Measurements from ENCODE around the gene OXLD1.

OXLD1 gene

GRCh38 chr17:81706757-81707624 lies 40.6 kb upstream of the OXLD1 start:
- no CpG with 5 or more reads among the region's 54 CpGs for WGBS (ENCODE audit: extremely low coverage, insufficient coverage, low lambda C conversion rate)
- Histone ChIP-seq H3K27ac (ENCODE audit: low read depth, low read length) (no peak overlapping the region), H2BK15ac (replicated peaks; ENCODE audit: low read depth) (no peak overlapping the region), H4K5ac (ENCODE audit: low read length) (no peak overlapping the region), H2BK5ac (ENCODE audit: low read length) (no peak overlapping the region), H3K23ac (ENCODE audit: low read length) (no peak overlapping the region), H3K4me3 (ENCODE audit: low read length) (no peak overlapping the region), H2AK5ac (ENCODE audit: low read length) (no peak overlapping the region), H3K4me2 (ENCODE audit: low read length) (no peak overlapping the region), H3K27me3 (ENCODE audit: insufficient read depth, low read length, poor library complexity) (no peaks in the 10 kb centered on the region), H4K8ac (ENCODE audit: low read depth, low read length) (no peak overlapping the region), H2BK120ac (ENCODE audit: low read depth, low read length) (no peak overlapping the region), H3K79me1 (ENCODE audit: low read length) (peaks cover 8% of the 10 kb centered on the region), H3K4me1 (ENCODE audit: control insufficient read depth, low read depth, low read length) (peaks cover 4% of the 10 kb centered on the region), H3K4ac (ENCODE audit: low read depth, low read length) (no peak overlapping the region), H3K56ac (ENCODE audit: low read length) (no peak overlapping the region), H3K79me2 (ENCODE audit: control insufficient read depth, insufficient read depth, low read length) (peaks cover 22% of the 10 kb centered on the region), H3K18ac (ENCODE audit: low read length) (no peak overlapping the region), H3K9ac (ENCODE audit: low read length) (no peak overlapping the region), H3K36me3 (ENCODE audit: control insufficient read depth, insufficient read depth, low read length) (peaks cover 1% of the 10 kb centered on the region)
- no peak for DNase-seq

- no peak overlapping the region for H4K8ac ChIP-seq (ENCODE audit: low read depth, low read length)
- H3K56ac ChIP-seq (ENCODE audit: low read length), result no peak overlapping the region
- H3K4me2 ChIP-seq (ENCODE audit: low read length), result no peak overlapping the region
- WGBS (ENCODE audit: extremely low coverage, insufficient coverage, low lambda C conversion rate), result no CpG with 5 or more reads among the region's 17 CpGs
- H2BK120ac ChIP-seq (ENCODE audit: low read depth, low read length), result no peak overlapping the region
- H3K79me2 ChIP-seq (ENCODE audit: control insufficient read depth, insufficient read depth, low read length), result peaks cover 28% of the 10 kb centered on the region
- peaks cover 1% of the 10 kb centered on the region for H3K36me3 ChIP-seq (ENCODE audit: control insufficient read depth, insufficient read depth, low read length)
- no peak overlapping the region for H2BK15ac ChIP-seq (replicated peaks; ENCODE audit: low read depth)
- peaks cover 8% of the 10 kb centered on the region for H3K79me1 ChIP-seq (ENCODE audit: low read length)
- no peak overlapping the region for H2AK5ac ChIP-seq (ENCODE audit: low read length)
- peaks cover 4% of the 10 kb centered on the region for H3K4me1 ChIP-seq (ENCODE audit: control insufficient read depth, low read depth, low read length)
- H3K23ac ChIP-seq (ENCODE audit: low read length), result no peak overlapping the region
- H3K4ac ChIP-seq (ENCODE audit: low read depth, low read length), result no peak overlapping the region
- H3K4me3 ChIP-seq (ENCODE audit: low read length), result no peak overlapping the region
- no peak overlapping the region for H3K18ac ChIP-seq (ENCODE audit: low read length)
- no peak overlapping the region for H4K5ac ChIP-seq (ENCODE audit: low read length)
- H2BK5ac ChIP-seq (ENCODE audit: low read length), result no peak overlapping the region
- no peaks in the 10 kb centered on the region for H3K27me3 ChIP-seq (ENCODE audit: insufficient read depth, low read length, poor library complexity)
- no peak for DNase-seq
- H3K27ac ChIP-seq (ENCODE audit: low read depth, low read length), result no peak overlapping the region
- no peak overlapping the region for H3K9ac ChIP-seq (ENCODE audit: low read length)
Observed at GRCh38 chr17:81706232-81706611, 39.8 kb upstream of the OXLD1 start.

GRCh38 chr17:81705518-81706231 lies 39.3 kb upstream of the OXLD1 start:
- Histone ChIP-seq H3K79me2 (ENCODE audit: control insufficient read depth, insufficient read depth, low read length) (peaks cover 34% of the 10 kb centered on the region), H3K4ac (ENCODE audit: low read depth, low read length) (no peak overlapping the region), H3K79me1 (ENCODE audit: low read length) (peaks cover 11% of the 10 kb centered on the region), H2BK5ac (ENCODE audit: low read length) (no peak overlapping the region), H3K23ac (ENCODE audit: low read length) (no peak overlapping the region), H3K9ac (ENCODE audit: low read length) (no peak overlapping the region), H3K4me1 (ENCODE audit: control insufficient read depth, low read depth, low read length) (peaks cover under 1% of the 10 kb centered on the region), H3K27me3 (ENCODE audit: insufficient read depth, low read length, poor library complexity) (no peaks in the 10 kb centered on the region), H4K5ac (ENCODE audit: low read length) (no peak overlapping the region), H3K4me2 (ENCODE audit: low read length) (no peak overlapping the region), H2BK120ac (ENCODE audit: low read depth, low read length) (no peak overlapping the region), H4K8ac (ENCODE audit: low read depth, low read length) (no peak overlapping the region), H3K56ac (ENCODE audit: low read length) (no peak overlapping the region), H3K4me3 (ENCODE audit: low read length) (no peak overlapping the region), H3K36me3 (ENCODE audit: control insufficient read depth, insufficient read depth, low read length) (peaks cover 5% of the 10 kb centered on the region), H2BK15ac (replicated peaks; ENCODE audit: low read depth) (no peak overlapping the region), H3K27ac (ENCODE audit: low read depth, low read length) (no peak overlapping the region), H2AK5ac (ENCODE audit: low read length) (no peak overlapping the region), H3K18ac (ENCODE audit: low read length) (no peak overlapping the region)
- DNase-seq, result no peak
- WGBS (ENCODE audit: extremely low coverage, insufficient coverage, low lambda C conversion rate), result no CpG with 5 or more reads among the region's 30 CpGs

GRCh38 chr17:81703747-81704654 lies 37.6 kb upstream of the OXLD1 start:
- Histone ChIP-seq H3K56ac (ENCODE audit: low read length) (peak overlapping the region; percentile 97), H3K18ac (ENCODE audit: low read length) (peak overlapping the region; percentile 96), H2BK120ac (ENCODE audit: low read depth, low read length) (peak overlapping the region; percentile 19), H3K4me1 (ENCODE audit: control insufficient read depth, low read depth, low read length) (no peaks in the 10 kb centered on the region), H3K27ac (ENCODE audit: low read depth, low read length) (peak overlapping the region; percentile 25), H3K79me2 (ENCODE audit: control insufficient read depth, insufficient read depth, low read length) (peaks cover 35% of the 10 kb centered on the region), H3K9ac (ENCODE audit: low read length) (peak overlapping the region; percentile 97), H2AK5ac (ENCODE audit: low read length) (no peak overlapping the region), H3K27me3 (ENCODE audit: insufficient read depth, low read length, poor library complexity) (no peaks in the 10 kb centered on the region), H3K36me3 (ENCODE audit: control insufficient read depth, insufficient read depth, low read length) (peaks cover 6% of the 10 kb centered on the region), H3K79me1 (ENCODE audit: low read length) (peaks cover 12% of the 10 kb centered on the region), H3K4me2 (ENCODE audit: low read length) (peak overlapping the region; percentile 90), H2BK5ac (ENCODE audit: low read length) (no peak overlapping the region), H4K8ac (ENCODE audit: low read depth, low read length) (peak overlapping the region; percentile 82), H3K23ac (ENCODE audit: low read length) (peak overlapping the region; percentile 97), H2BK15ac (replicated peaks; ENCODE audit: low read depth) (no peak overlapping the region), H4K5ac (ENCODE audit: low read length) (no peak overlapping the region), H3K4ac (ENCODE audit: low read depth, low read length) (peak overlapping the region; percentile 83), H3K4me3 (ENCODE audit: low read length) (peak overlapping the region; percentile 95)
- DNase-seq, result no peak
- WGBS (ENCODE audit: extremely low coverage, insufficient coverage, low lambda C conversion rate), result no CpG with 5 or more reads among the region's 27 CpGs

GRCh38 chr17:81702934-81703746 lies 36.7 kb upstream of the OXLD1 start, which contains the start of gene MRPL12:
Gene MRPL12 (plus strand): TSS chr17:81703367. CDS start chr17:81703502, 135 bp downstream.
- Histone ChIP-seq H2BK120ac (ENCODE audit: low read depth, low read length) (peak within 1 kb of the TSS; percentile 19), H3K79me2 (ENCODE audit: control insufficient read depth, insufficient read depth, low read length) (peaks cover 35% of the 10 kb centered on the region), H2BK5ac (ENCODE audit: low read length) (no peak within 1 kb of the TSS), H3K9ac (ENCODE audit: low read length) (peak within 1 kb of the TSS; percentile 97), H4K5ac (ENCODE audit: low read length) (no peak within 1 kb of the TSS), H3K4me2 (ENCODE audit: low read length) (peak within 1 kb of the TSS; percentile 90), H3K27me3 (ENCODE audit: insufficient read depth, low read length, poor library complexity) (no peaks in the 10 kb centered on the region), H3K23ac (ENCODE audit: low read length) (peak within 1 kb of the TSS; percentile 97), H3K36me3 (ENCODE audit: control insufficient read depth, insufficient read depth, low read length) (peaks cover 6% of the 10 kb centered on the region), H4K8ac (ENCODE audit: low read depth, low read length) (peak within 1 kb of the TSS; percentile 82), H2AK5ac (ENCODE audit: low read length) (no peak within 1 kb of the TSS), H3K27ac (ENCODE audit: low read depth, low read length) (peak within 1 kb of the TSS; percentile 53), H3K4me3 (ENCODE audit: low read length) (peak within 1 kb of the TSS; percentile 95), H3K79me1 (ENCODE audit: low read length) (peaks cover 12% of the 10 kb centered on the region), H3K4me1 (ENCODE audit: control insufficient read depth, low read depth, low read length) (no peaks in the 10 kb centered on the region), H2BK15ac (replicated peaks; ENCODE audit: low read depth) (no peak within 1 kb of the TSS), H3K4ac (ENCODE audit: low read depth, low read length) (peak within 1 kb of the TSS; percentile 83), H3K56ac (ENCODE audit: low read length) (peak within 1 kb of the TSS; percentile 98), H3K18ac (ENCODE audit: low read length) (peak within 1 kb of the TSS; percentile 96)
- WGBS (ENCODE audit: extremely low coverage, insufficient coverage, low lambda C conversion rate), result no CpG with 5 or more reads among the region's 102 CpGs
- DNase-seq, result peak; percentile 96

All from mesendoderm (in vitro differentiated cells).